ENCODE data around the gene IQUB. TPM values are rescaled to one million over a fixed set of nuclear protein-coding genes. Genes with fewer than 3 reads are reported as not detected.
"Not testable (repeated sequence)": the region's sequence is repeated elsewhere in the genome, so short reads cannot be mapped to it uniquely, and the experiment has no call there.

Gene IQUB
- polyA plus RNA-seq, 2 donors = 0.05 to 0.06 TPM

GRCh38 chr7:123478056-123478455 lies 56.3 kb downstream of the IQUB start:
- H3K9me3 ChIP-seq (ENCODE audit: control insufficient read depth in 2 of 2, insufficient read depth in 1 of 2, low read depth in 1 of 2, low read length in 1 of 2) = not testable (repeated sequence)

GRCh38 chr7:123472750-123473445 lies 61.5 kb downstream of the IQUB start:
- no peak overlapping the region for H3K27ac ChIP-seq (ENCODE audit: low read depth in 2 of 2, low read length in 1 of 2)
- H3K36me3 ChIP-seq (ENCODE audit: control insufficient read depth in 2 of 2, insufficient read depth in 2 of 2, low read length in 1 of 2) = no peaks in the 10 kb centered on the region
- no peaks in the 10 kb centered on the region for H3K4me1 ChIP-seq (ENCODE audit: control insufficient read depth in 2 of 2, insufficient read depth in 2 of 2, low read length in 1 of 2)
- H3K27me3 ChIP-seq (ENCODE audit: control insufficient read depth in 1 of 2, insufficient read depth in 2 of 2, low read length in 2 of 2) = no peaks in the 10 kb centered on the region
- H3K4me3 ChIP-seq (ENCODE audit: low read depth in 1 of 2, low read length in 2 of 2) = no peak overlapping the region
- H3K9me3 ChIP-seq (ENCODE audit: control insufficient read depth in 2 of 2, insufficient read depth in 1 of 2, low read depth in 1 of 2, low read length in 1 of 2) = no peaks in the 10 kb centered on the region
- 52 to 60% methylated on average over 2 of the region's 2 CpGs for WGBS, 2 donors

More at GRCh38 chr7:123478056-123478455, 56.3 kb downstream of the IQUB start:
- not testable (repeated sequence) for H3K36me3 ChIP-seq (ENCODE audit: control insufficient read depth in 2 of 2, insufficient read depth in 2 of 2, low read length in 1 of 2); H3K27me3 ChIP-seq (ENCODE audit: control insufficient read depth in 1 of 2, insufficient read depth in 2 of 2, low read length in 2 of 2); H3K27ac ChIP-seq (ENCODE audit: low read depth in 2 of 2, low read length in 1 of 2); H3K4me1 ChIP-seq (ENCODE audit: control insufficient read depth in 2 of 2, insufficient read depth in 2 of 2, low read length in 1 of 2); H3K4me3 ChIP-seq (ENCODE audit: low read depth in 1 of 2, low read length in 2 of 2)
- 88 to 100% methylated on average over 1 of the region's 1 CpG for WGBS, 2 donors

GRCh38 chr7:123472327-123472726 lies 62.1 kb downstream of the IQUB start:
- no peaks in the 10 kb centered on the region for H3K27me3 ChIP-seq (ENCODE audit: control insufficient read depth in 1 of 2, insufficient read depth in 2 of 2, low read length in 2 of 2)
- no peak overlapping the region for H3K27ac ChIP-seq (ENCODE audit: low read depth in 2 of 2, low read length in 1 of 2)
- H3K4me1 ChIP-seq (ENCODE audit: control insufficient read depth in 2 of 2, insufficient read depth in 2 of 2, low read length in 1 of 2) = no peaks in the 10 kb centered on the region
- no peak overlapping the region for H3K4me3 ChIP-seq (ENCODE audit: low read depth in 1 of 2, low read length in 2 of 2)
- no peaks in the 10 kb centered on the region for H3K9me3 ChIP-seq (ENCODE audit: control insufficient read depth in 2 of 2, insufficient read depth in 1 of 2, low read depth in 1 of 2, low read length in 1 of 2)
- 89 to 90% methylated on average over 2 of the region's 2 CpGs for WGBS, 2 donors
- H3K36me3 ChIP-seq (ENCODE audit: control insufficient read depth in 2 of 2, insufficient read depth in 2 of 2, low read length in 1 of 2) = no peaks in the 10 kb centered on the region

GRCh38 chr7:123468303-123468702 lies 66.1 kb downstream of the IQUB start:
- Histone ChIP-seq H3K36me3 (ENCODE audit: control insufficient read depth in 2 of 2, insufficient read depth in 2 of 2, low read length in 1 of 2) (no peaks in the 10 kb centered on the region), H3K9me3 (ENCODE audit: control insufficient read depth in 2 of 2, insufficient read depth in 1 of 2, low read depth in 1 of 2, low read length in 1 of 2) (no peaks in the 10 kb centered on the region), H3K27me3 (ENCODE audit: control insufficient read depth in 1 of 2, insufficient read depth in 2 of 2, low read length in 2 of 2) (no peaks in the 10 kb centered on the region), H3K4me1 (ENCODE audit: control insufficient read depth in 2 of 2, insufficient read depth in 2 of 2, low read length in 1 of 2) (no peaks in the 10 kb centered on the region), H3K27ac (ENCODE audit: low read depth in 2 of 2, low read length in 1 of 2) (no peak overlapping the region), H3K4me3 (ENCODE audit: low read depth in 1 of 2, low read length in 2 of 2) (no peak overlapping the region)
- WGBS, 2 donors = 81 to 84% methylated on average over 5 of the region's 5 CpGs

GRCh38 chr7:123463890-123464289 lies 70.5 kb downstream of the IQUB start:
- Histone ChIP-seq H3K4me3 (ENCODE audit: low read depth in 1 of 2, low read length in 2 of 2) (no peak overlapping the region), H3K36me3 (ENCODE audit: control insufficient read depth in 2 of 2, insufficient read depth in 2 of 2, low read length in 1 of 2) (no peaks in the 10 kb centered on the region), H3K27ac (ENCODE audit: low read depth in 2 of 2, low read length in 1 of 2) (no peak overlapping the region), H3K4me1 (ENCODE audit: control insufficient read depth in 2 of 2, insufficient read depth in 2 of 2, low read length in 1 of 2) (no peaks in the 10 kb centered on the region), H3K9me3 (ENCODE audit: control insufficient read depth in 2 of 2, insufficient read depth in 1 of 2, low read depth in 1 of 2, low read length in 1 of 2) (no peaks in the 10 kb centered on the region), H3K27me3 (ENCODE audit: control insufficient read depth in 1 of 2, insufficient read depth in 2 of 2, low read length in 2 of 2) (no peaks in the 10 kb centered on the region)
- 85 to 91% methylated on average over 2 of the region's 2 CpGs for WGBS, 2 donors

GRCh38 chr7:123460616-123461015 lies 73.8 kb downstream of the IQUB start:
- WGBS, 2 donors = 55% methylated on average over 3 of the region's 3 CpGs
- Histone ChIP-seq H3K4me1 (ENCODE audit: control insufficient read depth in 2 of 2, insufficient read depth in 2 of 2, low read length in 1 of 2) (no peaks in the 10 kb centered on the region), H3K27me3 (ENCODE audit: control insufficient read depth in 1 of 2, insufficient read depth in 2 of 2, low read length in 2 of 2) (no peaks in the 10 kb centered on the region), H3K4me3 (ENCODE audit: low read depth in 1 of 2, low read length in 2 of 2) (no peak overlapping the region), H3K9me3 (ENCODE audit: control insufficient read depth in 2 of 2, insufficient read depth in 1 of 2, low read depth in 1 of 2, low read length in 1 of 2) (no peaks in the 10 kb centered on the region), H3K36me3 (ENCODE audit: control insufficient read depth in 2 of 2, insufficient read depth in 2 of 2, low read length in 1 of 2) (no peaks in the 10 kb centered on the region), H3K27ac (ENCODE audit: low read depth in 2 of 2, low read length in 1 of 2) (no peak overlapping the region)

GRCh38 chr7:123455965-123456470 lies 78.4 kb downstream of the IQUB start:
- 51 to 60% methylated on average over 1 of the region's 1 CpG for WGBS, 2 donors
- Histone ChIP-seq H3K36me3 (ENCODE audit: control insufficient read depth in 2 of 2, insufficient read depth in 2 of 2, low read length in 1 of 2) (no peaks in the 10 kb centered on the region), H3K27ac (ENCODE audit: low read depth in 2 of 2, low read length in 1 of 2) (no peak overlapping the region), H3K27me3 (ENCODE audit: control insufficient read depth in 1 of 2, insufficient read depth in 2 of 2, low read length in 2 of 2) (no peaks in the 10 kb centered on the region), H3K4me1 (ENCODE audit: control insufficient read depth in 2 of 2, insufficient read depth in 2 of 2, low read length in 1 of 2) (no peaks in the 10 kb centered on the region), H3K4me3 (ENCODE audit: low read depth in 1 of 2, low read length in 2 of 2) (no peak overlapping the region), H3K9me3 (ENCODE audit: control insufficient read depth in 2 of 2, insufficient read depth in 1 of 2, low read depth in 1 of 2, low read length in 1 of 2) (no peaks in the 10 kb centered on the region)

- Histone ChIP-seq H3K27me3 (ENCODE audit: control insufficient read depth in 1 of 2, insufficient read depth in 2 of 2, low read length in 2 of 2) (no peaks in the 10 kb centered on the region), H3K27ac (ENCODE audit: low read depth in 2 of 2, low read length in 1 of 2) (no peak overlapping the region), H3K36me3 (ENCODE audit: control insufficient read depth in 2 of 2, insufficient read depth in 2 of 2, low read length in 1 of 2) (no peaks in the 10 kb centered on the region), H3K9me3 (ENCODE audit: control insufficient read depth in 2 of 2, insufficient read depth in 1 of 2, low read depth in 1 of 2, low read length in 1 of 2) (peaks cover 2 to 5% of the 10 kb centered on the region in 2 donors), H3K4me1 (ENCODE audit: control insufficient read depth in 2 of 2, insufficient read depth in 2 of 2, low read length in 1 of 2) (no peaks in the 10 kb centered on the region), H3K4me3 (ENCODE audit: low read depth in 1 of 2, low read length in 2 of 2) (no peak overlapping the region)
- WGBS, 2 donors = 27 to 42% methylated on average over 2 of the region's 2 CpGs
These were observed 94.3 kb downstream of the IQUB start for GRCh38 chr7:123440101-123440548.

- Histone ChIP-seq H3K36me3 (ENCODE audit: control insufficient read depth in 2 of 2, insufficient read depth in 2 of 2, low read length in 1 of 2) (no peaks in the 10 kb centered on the region), H3K9me3 (ENCODE audit: control insufficient read depth in 2 of 2, insufficient read depth in 1 of 2, low read depth in 1 of 2, low read length in 1 of 2) (peaks cover 2 to 5% of the 10 kb centered on the region in 2 donors), H3K4me1 (ENCODE audit: control insufficient read depth in 2 of 2, insufficient read depth in 2 of 2, low read length in 1 of 2) (no peaks in the 10 kb centered on the region), H3K27ac (ENCODE audit: low read depth in 2 of 2, low read length in 1 of 2) (no peak overlapping the region), H3K27me3 (ENCODE audit: control insufficient read depth in 1 of 2, insufficient read depth in 2 of 2, low read length in 2 of 2) (no peaks in the 10 kb centered on the region), H3K4me3 (ENCODE audit: low read depth in 1 of 2, low read length in 2 of 2) (no peak overlapping the region)
- 37 to 42% methylated on average over 1 of the region's 1 CpG for WGBS, 2 donors
These were observed 95.2 kb downstream of the IQUB start for GRCh38 chr7:123439191-123439590.

- Histone ChIP-seq H3K4me3 (ENCODE audit: low read depth in 1 of 2, low read length in 2 of 2) (no peak overlapping the region), H3K4me1 (ENCODE audit: control insufficient read depth in 2 of 2, insufficient read depth in 2 of 2, low read length in 1 of 2) (no peaks in the 10 kb centered on the region), H3K27ac (ENCODE audit: low read depth in 2 of 2, low read length in 1 of 2) (no peak overlapping the region), H3K36me3 (ENCODE audit: control insufficient read depth in 2 of 2, insufficient read depth in 2 of 2, low read length in 1 of 2) (no peaks in the 10 kb centered on the region), H3K9me3 (ENCODE audit: control insufficient read depth in 2 of 2, insufficient read depth in 1 of 2, low read depth in 1 of 2, low read length in 1 of 2) (peaks cover 2 to 5% of the 10 kb centered on the region in 2 donors), H3K27me3 (ENCODE audit: control insufficient read depth in 1 of 2, insufficient read depth in 2 of 2, low read length in 2 of 2) (no peaks in the 10 kb centered on the region)
- 71 to 74% methylated on average over 2 of the region's 2 CpGs for WGBS, 2 donors
These were observed 96.9 kb downstream of the IQUB start for GRCh38 chr7:123437447-123437995.

Data from esophagus (tissue), 2 donors.